Measurements from ENCODE around the gene MON1A.

DNA sequence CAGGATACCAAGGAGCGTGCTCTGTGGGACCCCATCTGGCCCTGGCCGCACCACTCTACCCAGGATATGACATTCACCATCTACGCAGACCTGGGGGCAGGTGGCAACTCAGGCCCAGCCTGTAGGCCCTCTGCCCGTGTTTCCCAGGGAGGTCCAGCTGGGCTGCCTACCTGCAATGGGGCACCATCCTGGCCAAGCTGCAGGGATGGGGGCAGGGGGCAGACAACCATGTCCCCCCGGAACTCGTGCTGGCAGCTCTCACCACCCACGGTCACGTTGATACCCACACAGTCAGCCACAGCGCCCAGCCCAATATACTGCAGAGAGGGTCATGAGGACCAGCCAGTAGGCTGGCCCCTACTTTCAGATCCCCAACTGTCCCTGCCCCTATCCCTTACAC is 33.8 kb downstream of the MON1A start:
- TF ChIP-seq POLR2A (IDR thresholded peaks at IDR 0.05) (no peak), POLR2AphosphoS5 (IDR thresholded peaks at IDR 0.05) (no peak)
- TF ChIP-seq, protein P1, sequence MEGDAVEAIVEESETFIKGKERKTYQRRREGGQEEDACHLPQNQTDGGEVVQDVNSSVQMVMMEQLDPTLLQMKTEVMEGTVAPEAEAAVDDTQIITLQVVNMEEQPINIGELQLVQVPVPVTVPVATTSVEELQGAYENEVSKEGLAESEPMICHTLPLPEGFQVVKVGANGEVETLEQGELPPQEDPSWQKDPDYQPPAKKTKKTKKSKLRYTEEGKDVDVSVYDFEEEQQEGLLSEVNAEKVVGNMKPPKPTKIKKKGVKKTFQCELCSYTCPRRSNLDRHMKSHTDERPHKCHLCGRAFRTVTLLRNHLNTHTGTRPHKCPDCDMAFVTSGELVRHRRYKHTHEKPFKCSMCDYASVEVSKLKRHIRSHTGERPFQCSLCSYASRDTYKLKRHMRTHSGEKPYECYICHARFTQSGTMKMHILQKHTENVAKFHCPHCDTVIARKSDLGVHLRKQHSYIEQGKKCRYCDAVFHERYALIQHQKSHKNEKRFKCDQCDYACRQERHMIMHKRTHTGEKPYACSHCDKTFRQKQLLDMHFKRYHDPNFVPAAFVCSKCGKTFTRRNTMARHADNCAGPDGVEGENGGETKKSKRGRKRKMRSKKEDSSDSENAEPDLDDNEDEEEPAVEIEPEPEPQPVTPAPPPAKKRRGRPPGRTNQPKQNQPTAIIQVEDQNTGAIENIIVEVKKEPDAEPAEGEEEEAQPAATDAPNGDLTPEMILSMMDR (IDR thresholded peaks at IDR 0.05): no peak
